ENCODE results near the gene KRT9.
"Not testable (repeated sequence)": the region's sequence is repeated elsewhere in the genome, so short reads cannot be mapped to it uniquely, and the experiment has no call there.

The KRT9 gene

DNA sequence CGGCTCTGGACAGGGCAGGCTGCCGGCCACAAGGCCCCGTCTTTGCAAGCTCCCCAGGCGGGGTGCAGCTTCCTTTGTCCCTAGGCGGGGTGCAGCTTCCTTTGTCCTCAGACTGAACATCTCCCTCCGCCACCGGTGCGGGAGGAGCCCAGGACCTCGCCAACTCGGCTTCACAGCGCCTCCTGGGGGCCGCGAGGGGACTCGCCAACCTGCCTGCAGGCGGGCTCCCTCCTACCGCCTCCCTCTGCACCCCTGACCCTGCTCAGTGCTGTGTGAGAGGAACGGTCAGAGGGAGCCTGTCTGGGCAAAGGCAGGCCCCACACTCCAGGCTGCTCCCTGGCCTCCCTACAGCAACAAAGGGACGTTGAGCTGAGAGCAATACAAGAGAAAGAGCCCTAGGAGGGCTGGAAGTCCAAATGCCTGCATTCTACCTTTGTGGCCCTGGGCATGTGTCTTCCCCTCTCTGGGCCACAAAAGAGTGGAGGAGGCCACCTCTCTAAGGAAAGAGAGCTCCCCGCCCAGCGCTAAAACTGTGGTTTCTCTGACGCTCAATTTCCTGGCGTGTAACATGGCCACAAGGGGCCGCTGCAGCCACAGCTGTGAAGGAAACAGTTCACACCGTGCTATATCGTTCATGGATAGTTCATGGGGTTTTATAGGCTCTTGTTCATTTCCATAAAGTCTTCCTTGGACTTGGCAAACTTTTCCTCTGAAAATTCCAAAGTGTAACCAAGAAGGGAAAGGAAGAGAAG lies 22.8 kb downstream of the KRT9 start:
- Histone ChIP-seq H3K36me3 (ENCODE audit: insufficient read depth, low read length) (no peaks in the 10 kb centered on the region), H3K9me3 (ENCODE audit: low read length) (no peaks in the 10 kb centered on the region), H3K27ac (ENCODE audit: low read depth, low read length) (no peak overlapping the region), H3K27me3 (ENCODE audit: control insufficient read depth in 1 of 2, insufficient read depth in 2 of 2, low read length in 2 of 2) (no peaks in the 10 kb centered on the region), H3K4me3 (ENCODE audit: low read depth in 1 of 2, low read length in 2 of 2) (peak overlapping the region; percentile 12 to 53), H3K9ac (ENCODE audit: low read length) (no peak overlapping the region), H3K4me1 (ENCODE audit: insufficient read depth, low read length) (peaks cover 14% of the 10 kb centered on the region)

DNA sequence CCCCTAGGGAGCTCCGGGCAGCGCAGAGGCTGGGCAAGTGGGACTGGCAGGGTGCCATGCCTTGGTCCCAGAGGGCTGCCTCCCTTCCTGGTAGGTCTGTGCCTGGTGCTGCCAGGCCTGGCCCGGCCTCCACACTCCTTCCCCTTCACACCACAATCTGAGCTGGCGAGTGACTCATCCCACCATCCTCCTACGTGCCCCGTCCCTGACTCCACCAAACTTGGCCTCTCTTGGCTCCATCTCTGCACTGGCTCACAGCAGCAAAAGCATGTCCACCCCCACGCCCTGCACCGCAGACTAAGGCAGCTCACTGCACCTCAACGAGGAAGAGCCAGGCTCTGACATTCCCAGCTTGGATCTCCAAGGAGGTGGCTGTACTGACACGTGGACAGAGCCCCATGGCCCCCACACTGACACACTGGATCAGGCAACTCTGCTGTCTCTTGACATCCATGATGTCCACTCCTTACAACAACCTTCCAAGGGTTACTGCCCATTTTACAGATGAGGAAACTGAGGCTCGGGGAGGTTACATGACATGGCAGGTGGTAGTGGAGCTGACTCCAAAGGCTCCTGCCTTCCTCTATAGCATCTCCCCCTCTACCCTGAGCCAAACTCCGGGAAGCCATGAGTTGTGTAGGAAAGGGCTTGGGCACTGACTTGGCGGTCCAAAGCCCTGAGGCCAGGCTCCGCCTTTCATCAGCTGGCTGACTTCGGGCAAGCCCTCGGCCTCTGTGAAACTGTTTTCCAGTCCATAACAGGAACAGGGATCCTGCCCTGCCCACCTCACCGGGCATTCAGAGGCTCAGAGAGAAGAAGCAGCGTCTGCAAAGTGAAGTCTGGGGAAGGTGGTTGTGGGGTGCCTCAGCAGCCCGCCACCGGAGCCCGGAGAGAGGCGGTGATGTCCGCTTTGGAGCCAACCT lies 23.7 kb downstream of the KRT9 start:
- no peaks in the 10 kb centered on the region for H3K27me3 ChIP-seq (ENCODE audit: control insufficient read depth in 1 of 2, insufficient read depth in 2 of 2, low read length in 2 of 2)
- H3K36me3 ChIP-seq (ENCODE audit: insufficient read depth, low read length), result no peaks in the 10 kb centered on the region
- H3K27ac ChIP-seq (ENCODE audit: low read depth, low read length), result no peak overlapping the region
- peak overlapping the region; percentile 22 to 53 for H3K4me3 ChIP-seq (ENCODE audit: low read depth in 1 of 2, low read length in 2 of 2)
- peaks cover 14% of the 10 kb centered on the region for H3K4me1 ChIP-seq (ENCODE audit: insufficient read depth, low read length)
- H3K9me3 ChIP-seq (ENCODE audit: low read length), result no peaks in the 10 kb centered on the region
- no peak overlapping the region for H3K9ac ChIP-seq (ENCODE audit: low read length)

DNA sequence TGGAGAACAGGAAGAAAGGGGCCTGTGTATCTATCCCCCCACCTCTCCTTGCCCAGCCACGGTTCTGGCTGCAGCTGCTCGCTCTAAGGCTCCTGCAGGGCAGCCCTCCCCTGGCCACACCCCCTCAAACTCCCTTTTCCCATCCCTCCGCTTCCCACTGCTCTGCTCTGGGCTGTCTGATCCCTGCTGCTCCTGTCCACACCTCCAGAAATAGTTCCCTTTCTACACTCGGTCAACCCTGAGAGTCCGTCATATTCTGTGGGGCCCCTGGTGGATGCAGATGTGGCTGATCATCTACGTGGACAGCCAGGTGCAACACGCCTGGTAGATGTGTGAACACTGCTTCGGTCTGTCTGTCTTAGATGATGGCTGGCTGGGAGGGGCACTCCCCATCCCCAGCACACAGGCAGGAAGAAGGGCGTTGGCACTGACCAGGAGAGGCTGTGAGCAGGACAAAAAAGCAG lies 24.4 kb downstream of the KRT9 start:
- Histone ChIP-seq H3K36me3 (ENCODE audit: insufficient read depth, low read length) (no peaks in the 10 kb centered on the region), H3K27me3 (ENCODE audit: control insufficient read depth in 1 of 2, insufficient read depth in 2 of 2, low read length in 2 of 2) (no peaks in the 10 kb centered on the region), H3K9ac (ENCODE audit: low read length) (no peak overlapping the region), H3K27ac (ENCODE audit: low read depth, low read length) (no peak overlapping the region), H3K4me1 (ENCODE audit: insufficient read depth, low read length) (peaks cover 14% of the 10 kb centered on the region), H3K4me3 (ENCODE audit: low read depth in 1 of 2, low read length in 2 of 2) (no peak overlapping the region), H3K9me3 (ENCODE audit: low read length) (no peaks in the 10 kb centered on the region)

DNA sequence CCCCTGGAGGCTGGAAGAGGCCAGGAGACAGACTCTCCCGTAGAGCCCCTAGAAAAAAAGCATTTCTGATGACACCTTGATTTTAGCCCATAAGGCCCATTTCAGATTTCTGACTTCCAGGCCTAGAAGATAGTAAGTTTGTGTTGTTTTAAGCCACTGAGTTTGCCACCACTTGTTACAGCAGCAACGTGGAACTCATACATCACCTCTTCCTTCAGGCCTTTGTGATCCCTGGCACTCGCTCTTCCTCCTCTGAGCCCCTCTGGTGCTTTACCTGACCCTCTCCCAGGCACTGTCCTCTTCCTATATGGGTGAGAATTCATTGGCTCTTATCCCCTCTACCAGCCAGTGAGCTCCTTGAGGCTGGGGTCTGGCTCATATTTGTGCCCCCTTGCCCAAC lies 25.0 kb downstream of the KRT9 start:
- Histone ChIP-seq H3K4me1 (ENCODE audit: insufficient read depth, low read length) (peaks cover 14% of the 10 kb centered on the region), H3K9me3 (ENCODE audit: low read length) (no peaks in the 10 kb centered on the region), H3K36me3 (ENCODE audit: insufficient read depth, low read length) (no peaks in the 10 kb centered on the region), H3K27ac (ENCODE audit: low read depth, low read length) (no peak overlapping the region), H3K4me3 (ENCODE audit: low read depth in 1 of 2, low read length in 2 of 2) (no peak overlapping the region), H3K27me3 (ENCODE audit: control insufficient read depth in 1 of 2, insufficient read depth in 2 of 2, low read length in 2 of 2) (no peaks in the 10 kb centered on the region), H3K9ac (ENCODE audit: low read length) (no peak overlapping the region)

DNA sequence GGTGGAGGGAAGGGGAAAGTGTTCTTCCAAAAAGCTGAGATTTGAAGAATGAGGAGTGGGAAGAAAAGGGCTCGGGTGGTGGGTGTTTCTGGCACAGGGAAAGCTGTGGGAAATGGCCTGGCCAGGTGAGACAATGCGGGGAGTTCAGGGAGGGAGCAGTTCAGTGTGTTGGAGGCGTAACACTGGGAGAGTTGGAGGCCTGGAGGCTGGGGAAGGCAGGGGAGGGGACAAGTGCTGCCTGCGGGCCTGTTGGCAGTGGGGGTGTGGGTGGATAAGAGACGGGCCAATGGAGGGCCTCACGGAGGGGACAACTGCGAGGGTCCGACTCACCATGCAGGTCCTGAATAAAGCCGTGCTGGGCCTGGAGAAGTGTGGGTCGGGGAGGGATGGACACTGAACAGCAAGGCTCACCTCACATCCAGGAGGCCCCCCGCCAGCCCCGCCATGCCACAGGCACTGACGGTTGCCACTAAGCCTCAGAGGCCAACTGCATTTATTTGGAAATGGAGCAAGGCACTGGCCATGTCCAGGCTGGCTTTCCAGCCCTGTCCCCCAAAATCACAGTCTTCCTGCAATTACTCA lies 25.9 kb downstream of the KRT9 start:
- H3K27me3 ChIP-seq (ENCODE audit: control insufficient read depth in 1 of 2, insufficient read depth in 2 of 2, low read length in 2 of 2), result no peaks in the 10 kb centered on the region
- H3K4me1 ChIP-seq (ENCODE audit: insufficient read depth, low read length), result peaks cover 14% of the 10 kb centered on the region
- H3K27ac ChIP-seq (ENCODE audit: low read depth, low read length), result no peak overlapping the region
- no peaks in the 10 kb centered on the region for H3K36me3 ChIP-seq (ENCODE audit: insufficient read depth, low read length)
- H3K9ac ChIP-seq (ENCODE audit: low read length), result no peak overlapping the region
- no peaks in the 10 kb centered on the region for H3K9me3 ChIP-seq (ENCODE audit: low read length)
- H3K4me3 ChIP-seq (ENCODE audit: low read depth in 1 of 2, low read length in 2 of 2), result no peak overlapping the region

DNA sequence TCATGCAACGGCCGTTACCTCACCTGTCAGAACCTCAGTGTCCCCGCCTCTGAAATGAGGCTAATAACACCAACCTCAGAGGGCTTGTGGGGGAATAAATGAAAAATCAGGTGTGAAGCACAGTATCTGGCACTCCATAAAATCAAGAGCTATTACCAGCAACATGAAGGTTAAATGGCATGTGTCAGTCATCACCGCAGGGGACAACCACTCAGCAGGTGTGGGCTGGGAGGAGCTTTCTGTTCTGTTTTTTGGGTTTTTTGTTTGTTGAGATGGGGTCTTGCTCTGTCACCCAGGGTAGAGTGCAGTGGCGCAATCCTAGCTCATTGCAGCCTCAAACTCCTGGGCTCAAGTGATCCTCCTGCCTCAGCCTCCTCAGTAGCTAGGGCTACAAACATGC lies 26.9 kb downstream of the KRT9 start:
- H3K27ac ChIP-seq (ENCODE audit: low read depth, low read length), result no peak overlapping the region
- H3K36me3 ChIP-seq (ENCODE audit: insufficient read depth, low read length), result no peaks in the 10 kb centered on the region
- H3K4me1 ChIP-seq (ENCODE audit: insufficient read depth, low read length), result peaks cover 14% of the 10 kb centered on the region
- H3K9ac ChIP-seq (ENCODE audit: low read length), result no peak overlapping the region
- H3K4me3 ChIP-seq (ENCODE audit: low read depth in 1 of 2, low read length in 2 of 2), result no peak overlapping the region
- no peaks in the 10 kb centered on the region for H3K9me3 ChIP-seq (ENCODE audit: low read length)
- H3K27me3 ChIP-seq (ENCODE audit: control insufficient read depth in 1 of 2, insufficient read depth in 2 of 2, low read length in 2 of 2), result no peaks in the 10 kb centered on the region

DNA sequence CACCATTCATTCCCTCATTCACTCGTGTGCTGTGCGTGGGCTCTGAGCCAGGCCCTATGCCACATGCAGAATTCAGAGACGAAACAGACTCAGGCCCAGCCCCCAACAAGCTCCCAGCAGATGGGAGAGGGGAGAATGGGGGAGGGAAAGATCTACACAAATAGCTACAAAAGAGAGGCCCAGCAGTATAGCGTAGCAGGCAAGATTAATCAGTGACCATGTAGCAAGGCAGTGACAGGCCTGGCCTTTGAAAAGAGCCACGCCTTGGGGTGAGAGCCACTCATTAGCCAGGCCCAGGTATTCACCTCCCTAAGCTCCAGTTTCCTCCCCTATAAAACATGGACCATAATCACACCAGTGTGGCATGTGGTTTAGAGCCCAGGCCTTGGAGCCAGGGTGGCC lies 27.4 kb downstream of the KRT9 start:
- Histone ChIP-seq H3K9ac (ENCODE audit: low read length) (no peak overlapping the region), H3K27ac (ENCODE audit: low read depth, low read length) (no peak overlapping the region), H3K9me3 (ENCODE audit: low read length) (no peaks in the 10 kb centered on the region), H3K4me1 (ENCODE audit: insufficient read depth, low read length) (peaks cover 14% of the 10 kb centered on the region), H3K36me3 (ENCODE audit: insufficient read depth, low read length) (no peaks in the 10 kb centered on the region), H3K4me3 (ENCODE audit: low read depth in 1 of 2, low read length in 2 of 2) (no peak overlapping the region), H3K27me3 (ENCODE audit: control insufficient read depth in 1 of 2, insufficient read depth in 2 of 2, low read length in 2 of 2) (no peaks in the 10 kb centered on the region)

DNA sequence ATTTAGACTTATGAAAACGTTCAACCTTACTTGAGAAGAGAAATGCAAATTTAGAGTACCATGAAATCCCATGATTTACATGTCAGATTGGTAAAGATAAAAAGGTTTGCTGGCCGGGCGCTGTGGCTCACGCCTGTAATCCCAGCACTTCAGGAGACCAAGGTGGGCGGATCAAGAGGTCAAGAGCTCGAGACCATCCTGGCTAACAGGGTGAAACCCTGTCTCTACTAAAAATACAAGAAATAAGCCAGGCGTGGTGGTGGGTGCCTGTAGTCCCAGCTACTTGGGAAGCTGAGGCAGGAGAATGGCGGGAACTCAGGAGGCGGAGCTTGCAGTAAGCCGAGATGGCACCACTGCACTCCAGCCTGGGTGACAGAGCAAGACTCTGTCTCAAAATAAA lies 29.1 kb downstream of the KRT9 start:
- not testable (repeated sequence) for H3K9ac ChIP-seq (ENCODE audit: low read length)

DNA sequence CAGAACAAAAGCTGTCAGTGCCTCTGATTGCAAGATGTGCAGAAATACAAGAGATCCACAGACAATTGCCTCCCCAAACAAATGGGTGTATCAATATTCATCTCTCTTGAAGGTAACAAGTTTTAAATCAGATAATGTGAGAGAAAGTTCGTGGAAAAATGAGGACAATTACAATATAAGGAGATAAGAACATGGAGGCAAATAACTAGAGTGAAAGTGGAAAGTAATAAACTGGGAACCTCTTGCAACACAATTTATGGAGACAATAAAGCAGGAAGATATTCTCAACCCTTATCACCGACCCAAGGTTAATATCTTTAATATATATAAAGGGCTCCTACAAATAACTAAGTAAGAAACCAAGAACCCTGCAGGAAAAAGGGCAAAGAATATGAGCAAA lies 29.5 kb downstream of the KRT9 start:
- H3K9ac ChIP-seq (ENCODE audit: low read length), result no peak overlapping the region
- H3K27me3 ChIP-seq (ENCODE audit: control insufficient read depth in 1 of 2, insufficient read depth in 2 of 2, low read length in 2 of 2), result no peaks in the 10 kb centered on the region
- no peaks in the 10 kb centered on the region for H3K36me3 ChIP-seq (ENCODE audit: insufficient read depth, low read length)
- H3K4me1 ChIP-seq (ENCODE audit: insufficient read depth, low read length), result no peaks in the 10 kb centered on the region
- no peak overlapping the region for H3K27ac ChIP-seq (ENCODE audit: low read depth, low read length)
- no peaks in the 10 kb centered on the region for H3K9me3 ChIP-seq (ENCODE audit: low read length)
- H3K4me3 ChIP-seq (ENCODE audit: low read depth in 1 of 2, low read length in 2 of 2), result no peak overlapping the region

More for the DNA sequence above, 29.1 kb downstream of the KRT9 start:
- H3K36me3 ChIP-seq (ENCODE audit: insufficient read depth, low read length); H3K27ac ChIP-seq (ENCODE audit: low read depth, low read length); H3K4me1 ChIP-seq (ENCODE audit: insufficient read depth, low read length); H3K27me3 ChIP-seq (ENCODE audit: control insufficient read depth in 1 of 2, insufficient read depth in 2 of 2, low read length in 2 of 2); H3K4me3 ChIP-seq (ENCODE audit: low read depth in 1 of 2, low read length in 2 of 2); H3K9me3 ChIP-seq (ENCODE audit: low read length): not testable (repeated sequence)

DNA sequence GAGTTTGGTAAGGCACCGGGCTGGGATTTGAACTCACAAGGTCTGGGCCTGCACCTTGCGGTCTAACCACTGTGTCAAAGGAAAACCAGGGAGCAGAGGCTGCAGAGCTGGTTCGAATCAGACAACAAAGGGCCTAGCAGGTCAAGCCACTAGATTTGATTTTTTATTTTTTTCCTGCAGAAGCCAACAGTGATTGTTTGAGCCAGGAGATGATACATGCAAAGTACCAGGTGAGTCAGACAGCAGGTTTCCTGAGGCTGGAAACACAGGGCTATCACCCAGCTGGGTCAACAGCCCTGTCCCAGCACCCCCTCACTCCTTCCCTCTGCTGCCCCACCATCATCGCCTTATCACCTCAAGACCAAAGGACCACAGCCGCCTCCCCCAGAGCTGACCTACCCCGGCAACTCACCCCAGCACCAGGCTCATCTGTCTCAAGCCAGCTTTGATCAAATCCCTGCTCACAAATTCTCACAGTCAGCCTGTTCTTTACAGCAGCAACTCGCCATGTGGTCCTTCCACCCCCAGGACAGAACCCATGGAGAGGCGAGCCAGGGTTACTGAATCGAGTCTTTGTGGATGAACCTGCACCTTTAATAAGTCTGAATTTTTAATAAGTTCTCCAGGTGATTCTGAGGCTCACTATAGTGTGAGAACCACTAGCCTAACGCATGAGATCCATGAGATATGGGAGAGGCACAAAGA lies 30.8 kb downstream of the KRT9 start:
- Histone ChIP-seq H3K4me1 (ENCODE audit: insufficient read depth, low read length) (no peaks in the 10 kb centered on the region), H3K4me3 (ENCODE audit: low read depth in 1 of 2, low read length in 2 of 2) (no peak overlapping the region), H3K27me3 (ENCODE audit: control insufficient read depth in 1 of 2, insufficient read depth in 2 of 2, low read length in 2 of 2) (no peaks in the 10 kb centered on the region), H3K9ac (ENCODE audit: low read length) (no peak overlapping the region), H3K27ac (ENCODE audit: low read depth, low read length) (no peak overlapping the region), H3K36me3 (ENCODE audit: insufficient read depth, low read length) (no peaks in the 10 kb centered on the region), H3K9me3 (ENCODE audit: low read length) (no peaks in the 10 kb centered on the region)
